H9 (cell line): ENCODE results near the gene CCDC78. TPM values are rescaled to one million over a fixed set of nuclear protein-coding genes. Genes with fewer than 3 reads are reported as not detected.

Source experiments
- DNase-seq: peaks from one replicate; pipeline ENCODE4 v3.0.0-alpha.2; 2017
- H2AFZ ChIP-seq: one replicate; pipeline ENCODE4 v1.6.1; 2013; ENCODE audit warnings: mild to moderate bottlenecking, low read length, control low read depth, moderate library complexity
- H2AK5ac ChIP-seq: 2 replicates; pipeline ENCODE4 v1.6.1; 2013; ENCODE audit warnings: low read length, control low read depth, mixed read lengths; ENCODE audit not compliant: insufficient read length
- H2BK120ac ChIP-seq: one replicate; pipeline ENCODE4 v1.6.1; 2013; ENCODE audit warnings: low read depth, mild to moderate bottlenecking, low read length, control low read depth, inconsistent platforms; ENCODE audit not compliant: poor library complexity, severe bottlenecking
- H2BK12ac ChIP-seq: 2 replicates; pipeline ENCODE4 v1.6.1; 2013; ENCODE audit warnings: low read length, control low read depth, mixed read lengths, low read depth; ENCODE audit not compliant: insufficient read length
- H2BK15ac ChIP-seq: 2 replicates; pipeline ENCODE4 v1.6.1; 2013; ENCODE audit warnings: low read depth, low read length, control low read depth
- H2BK20ac ChIP-seq: one replicate; pipeline ENCODE4 v1.6.1; 2013; ENCODE audit warnings: low read depth, mild to moderate bottlenecking, low read length, control low read depth, inconsistent platforms; ENCODE audit not compliant: poor library complexity, severe bottlenecking
- H2BK5ac ChIP-seq: 2 replicates; pipeline ENCODE4 v1.6.1; 2013; ENCODE audit warnings: low read length, control low read depth, mixed read lengths; ENCODE audit not compliant: insufficient read length
- H3K14ac ChIP-seq: 2 replicates; pipeline ENCODE4 v1.6.1; 2013; ENCODE audit warnings: low read length, control low read depth; ENCODE audit not compliant: insufficient read depth
- H3K18ac ChIP-seq: 2 replicates; pipeline ENCODE4 v1.6.1; 2013; ENCODE audit warnings: low read depth, mild to moderate bottlenecking, mixed read lengths, low read length, control low read depth; ENCODE audit not compliant: insufficient read length
- H3K23ac ChIP-seq: 2 replicates; pipeline ENCODE4 v1.6.1; 2013; ENCODE audit warnings: low read length, control low read depth, mixed read lengths, low read depth; ENCODE audit not compliant: insufficient read length
- H3K23me2 ChIP-seq: 2 replicates; pipeline ENCODE4 v1.6.1; 2013; ENCODE audit warnings: low read depth, mild to moderate bottlenecking, mixed read lengths, low read length, control low read depth; ENCODE audit not compliant: insufficient read length, poor library complexity, severe bottlenecking
- H3K27ac ChIP-seq: 2 replicates; pipeline ENCODE4 v1.5.1; 2013; ENCODE audit warnings: low read length, control low read depth, mixed read lengths, low read depth; ENCODE audit not compliant: insufficient read length
- H3K27me3 ChIP-seq: 2 replicates; pipeline ENCODE4 v1.6.1; 2013; ENCODE audit warnings: low read length, control low read depth, inconsistent platforms; ENCODE audit not compliant: insufficient read depth
- H3K4ac ChIP-seq: 2 replicates; pipeline ENCODE4 v1.6.1; 2013; ENCODE audit warnings: low read depth, mild to moderate bottlenecking, control low read depth, inconsistent platforms, low read length, moderate library complexity
- H3K4me1 ChIP-seq: 2 replicates; pipeline ENCODE4 v1.6.1; 2013; ENCODE audit warnings: low read length, control low read depth, inconsistent platforms; ENCODE audit not compliant: insufficient read depth
- H3K4me2 ChIP-seq: 2 replicates; pipeline ENCODE4 v1.6.1; 2013; ENCODE audit warnings: low read length, control low read depth, mixed read lengths; ENCODE audit not compliant: insufficient read length, insufficient read depth
- H3K56ac ChIP-seq: 2 replicates; pipeline ENCODE4 v1.6.1; 2013; ENCODE audit warnings: low read depth, mild to moderate bottlenecking, mixed read lengths, low read length, control low read depth; ENCODE audit not compliant: insufficient read length
- H3K79me1 ChIP-seq: 2 replicates; pipeline ENCODE4 v1.6.1; 2013; ENCODE audit warnings: low read depth, mild to moderate bottlenecking, moderate library complexity, low read length, control low read depth, inconsistent platforms; ENCODE audit not compliant: insufficient read depth, poor library complexity, severe bottlenecking
- H3K79me2 ChIP-seq: 2 replicates; pipeline ENCODE4 v1.6.1; 2013; ENCODE audit warnings: low read length, control low read depth, inconsistent platforms; ENCODE audit not compliant: insufficient read depth
- H3K9ac ChIP-seq: 2 replicates; pipeline ENCODE4 v1.6.1; 2013; ENCODE audit warnings: low read length, control low read depth, mixed read lengths; ENCODE audit not compliant: insufficient read length; ENCODE audit errors: extremely low read depth
- H3K9me3 ChIP-seq: one replicate; pipeline ENCODE4 v1.6.1; 2013; ENCODE audit warnings: low read depth, low read length, inconsistent platforms; ENCODE audit not compliant: control insufficient read depth
- H3T11ph ChIP-seq: one replicate; pipeline ENCODE4 v1.6.1; 2013; ENCODE audit warnings: mild to moderate bottlenecking, low read length, control low read depth, inconsistent platforms
- H4K20me1 ChIP-seq: one replicate; pipeline ENCODE4 v1.6.1; 2013; ENCODE audit not compliant: control insufficient read depth, insufficient read length, insufficient read depth
- H4K5ac ChIP-seq: 2 replicates; pipeline ENCODE4 v1.6.1; 2013; ENCODE audit warnings: low read depth, mild to moderate bottlenecking, mixed read lengths, low read length, control low read depth; ENCODE audit not compliant: insufficient read length
- H4K8ac ChIP-seq: replicated peaks from 2 replicates; pipeline ENCODE4 v1.6.1; 2013; ENCODE audit warnings: low read length, control low read depth, mixed read lengths, low read depth; ENCODE audit not compliant: insufficient read length
- H4K91ac ChIP-seq: 2 replicates; pipeline ENCODE4 v1.6.1; 2013; ENCODE audit warnings: low read depth, mild to moderate bottlenecking, moderate library complexity, mixed read lengths, low read length, control low read depth; ENCODE audit not compliant: insufficient read length
- H3K27ac Mint-ChIP-seq, 3 experiments: 2 replicates in 2 of 3; 3 replicates in 1 of 3; pipeline ENCODE4 v1.8.0; 2020 to 2021; ENCODE audit warnings: mixed read lengths in 3 of 3, mild to moderate bottlenecking in 1 of 3, moderate library complexity in 1 of 3
- H3K27me3 Mint-ChIP-seq: 2 replicates; pipeline ENCODE4 v1.8.0; 2021; ENCODE audit warnings: low read depth, mild to moderate bottlenecking, moderate library complexity, mixed read lengths
- H3K36me3 Mint-ChIP-seq, 3 experiments: 2 replicates in 2 of 3; 3 replicates in 1 of 3; pipeline ENCODE4 v1.8.0; 2020 to 2021; ENCODE audit warnings: low read depth in 3 of 3, mixed read lengths in 3 of 3; ENCODE audit not compliant: insufficient read depth in 1 of 3
- H3K4me1 Mint-ChIP-seq, 2 experiments: 2 replicates each; pipeline ENCODE4 v1.8.0; 2020; ENCODE audit warnings: mixed read lengths in 2 of 2
- H3K4me3 Mint-ChIP-seq, 2 experiments: 2 replicates in 1 of 2; 3 replicates in 1 of 2; pipeline ENCODE4 v1.8.0; 2020 to 2021; ENCODE audit warnings: mild to moderate bottlenecking in 2 of 2, mixed read lengths in 2 of 2, moderate library complexity in 1 of 2
- H3K9me3 Mint-ChIP-seq, 2 experiments: 2 replicates in 1 of 2; 3 replicates in 1 of 2; pipeline ENCODE4 v1.8.0; 2020; ENCODE audit warnings: mild to moderate bottlenecking in 2 of 2, mixed read lengths in 2 of 2, moderate library complexity in 1 of 2
- CTCF ChIP-seq: fragments of 200-600 bp; sonication (generic); conservative IDR thresholded peaks from 3 replicates; pipeline ENCODE4 v1.8.0; 2021; ENCODE audit warnings: antibody characterized with exemption, mild to moderate bottlenecking
- WGBS: extraction: QIAGEN DNeasy Blood & Tissue Kit; methylation state at CpG from one replicate; pipeline ENCODE4 v1.1.7; 2013; ENCODE audit warnings: missing lambda C conversion rate, low lambda C conversion rate, mixed read lengths; ENCODE audit not compliant: insufficient read length; ENCODE audit errors: extremely low coverage; 5-methylcytosine and 5-hydroxymethylcytosine counted together
- total RNA-seq: library from RNA; stranded (reverse); gene quantifications from 2 replicates; pipeline ENCODE4 v1.2.1, GENCODE V29; 2021

CCDC78 gene
- total RNA-seq, 1 experiment from 2014 or later, result 12.1 TPM

DNA sequence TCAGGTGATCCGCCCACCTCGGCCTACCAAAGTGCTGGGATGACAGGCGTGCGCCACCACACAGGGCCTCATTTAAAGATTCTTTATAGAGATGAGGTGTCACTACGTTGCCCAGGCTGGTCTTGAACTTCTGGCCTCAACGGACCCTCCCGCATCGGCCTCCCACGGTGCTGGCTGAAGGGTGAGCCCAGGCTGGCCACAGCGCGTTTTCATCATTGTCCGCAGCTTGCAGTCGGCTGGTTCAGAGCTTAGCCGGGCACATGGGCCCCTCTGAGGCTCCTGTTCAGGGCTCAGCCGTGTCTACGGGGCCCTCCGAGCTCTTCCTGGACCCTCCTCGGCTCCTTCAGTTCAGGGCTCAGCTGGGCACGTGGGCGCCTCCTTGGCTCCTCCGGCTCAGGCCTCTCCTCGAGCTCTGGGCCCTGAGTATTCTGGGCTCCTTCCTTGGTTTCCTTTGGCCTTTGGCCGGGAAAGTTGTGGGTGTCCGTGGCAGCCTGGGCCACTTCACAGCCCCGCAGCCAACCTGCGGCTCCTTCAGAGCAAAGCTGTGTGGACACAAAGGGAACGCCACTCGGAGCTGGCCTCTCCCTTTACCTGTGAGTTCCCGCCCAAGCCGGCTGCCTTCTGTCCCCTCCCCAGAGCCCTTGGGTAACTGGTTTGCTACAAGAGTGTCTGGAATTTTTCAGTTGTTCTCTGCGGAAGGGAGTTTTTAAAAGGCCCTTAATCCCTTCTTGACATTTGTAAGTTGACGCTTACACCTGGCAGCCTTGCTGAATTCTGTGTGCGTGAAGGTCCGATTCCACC lies 33.1 kb upstream of the CCDC78 start:
- peak overlapping the region in 1 of 3 experiments; percentile 21; a peak in 1 of 7 replicates for H3K27ac Mint-ChIP-seq
- Histone ChIP-seq H3K79me2 (no peaks in the 10 kb centered on the region), H2AFZ (no peak overlapping the region), H3K27ac (no peak overlapping the region), H3K79me1 (no peaks in the 10 kb centered on the region), H3T11ph (no peak overlapping the region), H3K9ac (no peak overlapping the region), H2BK5ac (no peak overlapping the region), H3K14ac (no peak overlapping the region), H2BK15ac (no peak overlapping the region), H3K18ac (no peak overlapping the region), H4K8ac (no peak overlapping the region), H3K23ac (no peak overlapping the region), H4K20me1 (no peaks in the 10 kb centered on the region), H2BK20ac (no peak overlapping the region), H4K91ac (no peak overlapping the region), H3K4me1 (no peaks in the 10 kb centered on the region), H3K4me2 (no peak overlapping the region), H2AK5ac (no peak overlapping the region), H4K5ac (no peak overlapping the region), H3K4ac (no peak overlapping the region), H3K56ac (no peak overlapping the region), H2BK120ac (no peak overlapping the region), H3K9me3 (no peaks in the 10 kb centered on the region), H3K27me3 (no peaks in the 10 kb centered on the region), H3K23me2 (no peaks in the 10 kb centered on the region), H2BK12ac (no peak overlapping the region)
- H3K9me3 Mint-ChIP-seq, result no peaks in the 10 kb centered on the region; a peak in 1 of 5 replicates
- WGBS, result no CpG with 5 or more reads among the region's 34 CpGs
- H3K36me3 Mint-ChIP-seq, result no peaks in the 10 kb centered on the region
- peaks cover 5 to 10% of the 10 kb centered on the region in 2 experiments for H3K4me1 Mint-ChIP-seq
- H3K4me3 Mint-ChIP-seq, result no peak overlapping the region; a peak in 1 of 5 replicates
- no peak for TF ChIP-seq CTCF
- DNase-seq, result no peak
- peaks cover 26% of the 10 kb centered on the region for H3K27me3 Mint-ChIP-seq
